Keratinocyte (primary cell): ENCODE results near the gene LCN2. TPM values are rescaled to one million over a fixed set of nuclear protein-coding genes. Genes with fewer than 3 reads are reported as not detected.

ENCODE experiments used
- DNase-seq: peaks from one replicate; pipeline ENCODE4 v3.0.0-alpha.2; 2011; ENCODE audit warnings: low read depth, missing footprints, low spot score
- FAIRE-seq: peaks from 2 replicates; lab custom pipeline; 2011; peaks lifted over from hg19 to GRCh38; lab: Jason Lieb, UNC
- H2AFZ ChIP-seq: 2 replicates; pipeline ENCODE4 v1.6.0; 2012; ENCODE audit warnings: low read length, control low read depth, inconsistent platforms; ENCODE audit not compliant: control insufficient read depth
- H3K27ac ChIP-seq: 2 replicates; pipeline ENCODE4 v1.5.1; 2011; ENCODE audit warnings: low read length; ENCODE audit not compliant: control insufficient read depth, insufficient read depth
- H3K27me3 ChIP-seq: 3 replicates; pipeline ENCODE4 v1.6.0; 2011; ENCODE audit warnings: low read length; ENCODE audit not compliant: control insufficient read depth, insufficient read depth; ENCODE audit errors: extremely low read depth
- H3K36me3 ChIP-seq, 2 experiments: 2 replicates in 1 of 2; 3 replicates in 1 of 2; pipeline ENCODE4 v1.5.1; 2011; ENCODE audit warnings: low read length in 2 of 2, mild to moderate bottlenecking in 1 of 2; ENCODE audit not compliant: control insufficient read depth in 2 of 2, insufficient read depth in 2 of 2; ENCODE audit errors: extremely low read depth in 1 of 2
- H3K4me1 ChIP-seq: 3 replicates; pipeline ENCODE4 v1.5.1; 2011; ENCODE audit warnings: low read length; ENCODE audit not compliant: control insufficient read depth, insufficient read depth; ENCODE audit errors: extremely low read depth
- H3K4me2 ChIP-seq: 3 replicates; pipeline ENCODE4 v1.6.0; 2011; ENCODE audit warnings: low read depth, low read length; ENCODE audit not compliant: control insufficient read depth, insufficient read depth; ENCODE audit errors: extremely low read depth
- H3K4me3 ChIP-seq, 3 experiments: fragments of 200-600 bp in 1 of 3; sonication (generic) in 1 of 3; 2 replicates in 2 of 3; 3 replicates in 1 of 3; pipeline ENCODE4 v1.5.1; 2011 to 2016; ENCODE audit warnings: low read length in 3 of 3, mild to moderate bottlenecking in 3 of 3, control low read depth in 2 of 3, inconsistent platforms in 1 of 3, low read depth in 1 of 3, mixed read lengths in 1 of 3, mixed run types in 1 of 3, moderate library complexity in 1 of 3; ENCODE audit not compliant: control insufficient read depth in 2 of 3, insufficient read depth in 2 of 3; ENCODE audit errors: extremely low read depth in 1 of 3
- H3K79me2 ChIP-seq: 2 replicates; pipeline ENCODE4 v1.6.0; 2012; ENCODE audit warnings: low read length; ENCODE audit not compliant: control insufficient read depth, insufficient read depth
- H3K9ac ChIP-seq: 3 replicates; pipeline ENCODE4 v1.6.0; 2011; ENCODE audit warnings: low read length; ENCODE audit not compliant: control insufficient read depth, insufficient read depth; ENCODE audit errors: extremely low read depth
- H3K9me1 ChIP-seq: 3 replicates; pipeline ENCODE4 v1.6.0; 2011; ENCODE audit warnings: low read length; ENCODE audit not compliant: control insufficient read depth, insufficient read depth; ENCODE audit errors: extremely low read depth
- H3K9me3 ChIP-seq: 2 replicates; pipeline ENCODE4 v1.5.1; 2012; ENCODE audit warnings: low read depth, low read length; ENCODE audit not compliant: control insufficient read depth
- H4K20me1 ChIP-seq: 3 replicates; pipeline ENCODE4 v1.6.0; 2011; ENCODE audit warnings: low read length; ENCODE audit not compliant: control insufficient read depth, insufficient read depth; ENCODE audit errors: extremely low read depth
- EZH2 ChIP-seq: IDR thresholded peaks from one replicate; pipeline ENCODE4 v1.6.1; 2012; ENCODE audit warnings: inconsistent platforms, mild to moderate bottlenecking, low read length, moderate library complexity
- dilution Hi-C: fragments of 300-500 bp; cut with MboI; formaldehyde crosslinking; loops from one replicate; pipeline ENCODE4 v1.7.0; 2020; ENCODE audit warnings: low sequenced_read_pairs; ENCODE audit not compliant: extremely low pct_ligation_motif_present
- polyA plus RNA-seq, 5 experiments: library from polyadenylated mRNA; depleted of rRNA in 3 of 5; stranded (reverse) in 3 of 5; stranded (forward) in 1 of 5; unstranded in 1 of 5; fragments of >200 nt; gene quantifications; 1 replicate in 1 of 5; 2 replicates in 3 of 5; 3 replicates in 1 of 5; pipeline versions ENCODE4 v1.2.1 to v1.2.3, GENCODE V29; 2011 to 2012; ENCODE audit warnings: missing spikeins in 2 of 5, low read depth in 1 of 5, low replicate concordance in 1 of 5
- TF ChIP-seq, protein P1 (sequence below), 3 experiments: IDR thresholded peaks in 1 of 3; conservative IDR thresholded peaks in 1 of 3; optimal IDR thresholded peaks in 1 of 3; 2 replicates in 2 of 3; 3 replicates in 1 of 3; pipeline versions ENCODE3 to v1.5.1; 2011; ENCODE audit warnings: low read length in 3 of 3, mild to moderate bottlenecking in 3 of 3, moderate library complexity in 2 of 3, control low read depth in 1 of 3, inconsistent platforms in 1 of 3; ENCODE audit not compliant: insufficient read depth in 2 of 3; ENCODE audit errors: extremely low read depth in 1 of 3

The LCN2 gene
- polyA plus RNA-seq, 1 donor (not counting 4 experiments of a cell fraction or from before 2014, with no cell fraction given), result 28.9 TPM

- no peak overlapping the region for H3K9ac ChIP-seq
- no peak overlapping the region for H2AFZ ChIP-seq
- H3K27me3 ChIP-seq, result no peaks in the 10 kb centered on the region
- H3K9me3 ChIP-seq, result no peaks in the 10 kb centered on the region
- H3K36me3 ChIP-seq, result peaks cover 32 to 41% of the 10 kb centered on the region in 2 experiments
- FAIRE-seq (no peak), DNase-seq (no peak)
- no peak for TF ChIP-seq EZH2
- TF ChIP-seq, protein P1, sequence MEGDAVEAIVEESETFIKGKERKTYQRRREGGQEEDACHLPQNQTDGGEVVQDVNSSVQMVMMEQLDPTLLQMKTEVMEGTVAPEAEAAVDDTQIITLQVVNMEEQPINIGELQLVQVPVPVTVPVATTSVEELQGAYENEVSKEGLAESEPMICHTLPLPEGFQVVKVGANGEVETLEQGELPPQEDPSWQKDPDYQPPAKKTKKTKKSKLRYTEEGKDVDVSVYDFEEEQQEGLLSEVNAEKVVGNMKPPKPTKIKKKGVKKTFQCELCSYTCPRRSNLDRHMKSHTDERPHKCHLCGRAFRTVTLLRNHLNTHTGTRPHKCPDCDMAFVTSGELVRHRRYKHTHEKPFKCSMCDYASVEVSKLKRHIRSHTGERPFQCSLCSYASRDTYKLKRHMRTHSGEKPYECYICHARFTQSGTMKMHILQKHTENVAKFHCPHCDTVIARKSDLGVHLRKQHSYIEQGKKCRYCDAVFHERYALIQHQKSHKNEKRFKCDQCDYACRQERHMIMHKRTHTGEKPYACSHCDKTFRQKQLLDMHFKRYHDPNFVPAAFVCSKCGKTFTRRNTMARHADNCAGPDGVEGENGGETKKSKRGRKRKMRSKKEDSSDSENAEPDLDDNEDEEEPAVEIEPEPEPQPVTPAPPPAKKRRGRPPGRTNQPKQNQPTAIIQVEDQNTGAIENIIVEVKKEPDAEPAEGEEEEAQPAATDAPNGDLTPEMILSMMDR (optimal IDR thresholded peaks at IDR 0.05 in 1 of 3, IDR thresholded peaks at IDR 0.05 in 1 of 3, conservative IDR thresholded peaks at IDR 0.05 in 1 of 3; ENCODE audit: extremely low read depth in 1 of 3, insufficient read depth in 2 of 3, low read length in 3 of 3), result no peak
- H3K4me3 ChIP-seq, result no peak overlapping the region
- H3K4me1 ChIP-seq, result no peaks in the 10 kb centered on the region
- dilution Hi-C loops, result no loop called here
- H3K9me1 ChIP-seq, result no peaks in the 10 kb centered on the region
- H3K79me2 ChIP-seq, result no peaks in the 10 kb centered on the region
- H4K20me1 ChIP-seq, result no peaks in the 10 kb centered on the region
- no peak overlapping the region for H3K27ac ChIP-seq
- H3K4me2 ChIP-seq, result no peak overlapping the region
These were observed 41.6 kb upstream of the LCN2 start for GRCh38 chr9:128107468-128108268.

GRCh38 chr9:128108269-128109049 is 40.8 kb upstream of the LCN2 start:
- H3K36me3 ChIP-seq, result peaks cover 24 to 34% of the 10 kb centered on the region in 2 experiments
- H3K27me3 ChIP-seq, result no peaks in the 10 kb centered on the region
- no peaks in the 10 kb centered on the region for H3K9me1 ChIP-seq
- H3K4me2 ChIP-seq, result no peak overlapping the region
- H3K9ac ChIP-seq, result no peak overlapping the region
- H4K20me1 ChIP-seq, result no peaks in the 10 kb centered on the region
- no peak for FAIRE-seq
- no peak overlapping the region for H3K27ac ChIP-seq
- no peaks in the 10 kb centered on the region for H3K9me3 ChIP-seq
- H3K4me1 ChIP-seq, result no peaks in the 10 kb centered on the region
- no peak overlapping the region for H2AFZ ChIP-seq
- dilution Hi-C loops, result no loop called here
- no peak for DNase-seq
- no peaks in the 10 kb centered on the region for H3K79me2 ChIP-seq
- no peak overlapping the region for H3K4me3 ChIP-seq
- TF ChIP-seq EZH2, result no peak
